HFF-Myc (cell line): ENCODE data around the gene LRIF1.

Experiments
- DNase-seq: peaks from one replicate; pipeline ENCODE4 v3.0.0-alpha.2; 2011; ENCODE audit warnings: low read depth; ENCODE audit errors: extremely low read depth
- H3K4me3 ChIP-seq: replicated peaks from 2 replicates; pipeline ENCODE4 v1.5.1; 2011; ENCODE audit warnings: low read depth, mild to moderate bottlenecking, control low read depth, low read length
- CTCF ChIP-seq: IDR thresholded peaks from 2 replicates; pipeline ENCODE4 v1.5.1; 2012; ENCODE audit warnings: mild to moderate bottlenecking, low read depth, low read length, control low read depth; ENCODE audit errors: missing control alignments

The LRIF1 gene

GRCh38 chr1:110962892-110963690 lies 631 bp downstream of the LRIF1 start:
- no peak for TF ChIP-seq CTCF
- peak; percentile 44 for DNase-seq
- H3K4me3 ChIP-seq, result peak overlapping the region; percentile 89

GRCh38 chr1:110961902-110962301 lies 1.8 kb downstream of the LRIF1 start:
- no peak for DNase-seq
- TF ChIP-seq CTCF, result no peak
- no peak overlapping the region for H3K4me3 ChIP-seq

DNA sequence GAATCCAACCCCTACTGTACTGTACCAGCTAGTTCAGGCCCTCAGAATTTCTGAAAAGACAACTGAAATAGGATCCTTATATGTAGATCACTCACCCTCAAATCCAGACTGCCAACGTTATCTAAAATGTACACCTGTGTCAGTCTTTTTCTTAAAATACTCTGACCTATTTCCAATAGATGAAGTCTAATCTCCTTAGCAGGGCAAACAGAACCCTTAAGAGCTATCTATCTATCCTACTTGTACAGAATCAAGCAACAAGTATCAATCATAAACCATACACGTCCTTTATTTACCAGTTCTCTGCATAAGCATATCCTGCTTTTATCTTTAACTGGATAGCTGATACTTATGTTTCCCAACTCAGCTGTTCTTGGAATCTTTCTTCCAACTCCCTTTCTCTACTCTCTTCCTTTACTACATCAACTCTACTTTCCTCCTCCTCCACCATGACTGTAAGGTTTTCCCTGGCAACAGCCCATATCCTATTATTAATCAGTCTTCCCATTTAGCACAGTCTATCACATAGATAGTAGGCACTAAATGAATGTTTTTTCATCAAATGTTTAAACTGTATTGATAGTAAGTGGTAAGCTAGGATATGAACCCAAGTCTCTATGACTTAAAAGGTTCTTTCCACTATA lies 2.8 kb downstream of the LRIF1 start:
- no peak for DNase-seq
- H3K4me3 ChIP-seq, result no peak overlapping the region
- TF ChIP-seq CTCF, result no peak

GRCh38 chr1:110957798-110958197 lies 5.9 kb downstream of the LRIF1 start:
- no peak overlapping the region for H3K4me3 ChIP-seq
- no peak for DNase-seq
- no peak for TF ChIP-seq CTCF

- H3K4me3 ChIP-seq, result no peak overlapping the region
- TF ChIP-seq CTCF, result no peak
- DNase-seq, result no peak
Measured at GRCh38 chr1:110956586-110956985, 7.1 kb downstream of the LRIF1 start.

DNA sequence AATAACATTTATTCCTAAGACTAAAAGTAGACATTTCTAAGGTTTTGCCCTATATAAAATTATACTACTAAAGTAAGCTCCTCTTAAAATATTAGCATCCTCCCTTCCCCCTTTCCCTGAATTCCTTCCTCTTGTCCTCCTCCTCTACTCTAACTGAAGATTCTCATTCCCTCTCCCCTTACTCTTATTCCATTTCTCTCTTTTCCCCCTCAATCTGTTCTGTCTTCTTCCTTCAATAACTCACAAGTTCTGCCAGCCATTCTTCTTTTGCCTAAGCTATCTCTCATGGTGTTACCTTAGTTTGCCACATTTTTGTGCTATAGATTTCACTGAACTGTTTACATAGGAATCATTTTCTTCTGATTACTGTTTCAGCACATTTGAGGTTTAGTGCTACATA lies 10.7 kb downstream of the LRIF1 start:
- no peak for TF ChIP-seq CTCF
- no peak for DNase-seq
- no peak overlapping the region for H3K4me3 ChIP-seq

GRCh38 chr1:110952031-110952430 lies 11.7 kb downstream of the LRIF1 start:
- no peak for DNase-seq
- no peak for TF ChIP-seq CTCF
- no peak overlapping the region for H3K4me3 ChIP-seq
